GM13977 (cell line): Measurements from ENCODE around the gene SLC8A2.

Experiments used
- DNase-seq: peaks from one replicate; pipeline ENCODE4 v3.0.0; 2012; ENCODE audit warnings: low spot score
- CTCF ChIP-seq: IDR thresholded peaks from 2 replicates; pipeline ENCODE4 v1.5.1; 2012; ENCODE audit warnings: mild to moderate bottlenecking, control low read depth; ENCODE audit not compliant: insufficient read depth; ENCODE audit errors: extremely low read depth, missing control alignments
- in situ Hi-C: fragments of 300-500 bp; cut with MboI; formaldehyde crosslinking; loops from one replicate; pipeline ENCODE4 v1.12.0; 2022; ENCODE audit warnings: low sequenced_read_pairs, low pct_unique_long_range_greater_than_20kb, mixed read lengths, inconsistent platforms; ENCODE audit not compliant: unreplicated experiment

SLC8A2 gene

GRCh38 chr19:47473336-47473735 lies 1.6 kb upstream of the SLC8A2 start:
- in situ Hi-C loops = no loop called here
- DNase-seq = no peak
- no peak for TF ChIP-seq CTCF

- DNase-seq = no peak
- TF ChIP-seq CTCF = no peak
- in situ Hi-C loops = no loop called here
Observed at GRCh38 chr19:47471381-47471732, 336 bp downstream of the SLC8A2 start.

- no peak for DNase-seq
- in situ Hi-C loops = no loop called here
- TF ChIP-seq CTCF = no peak
Observed at GRCh38 chr19:47470447-47471195, 1.1 kb downstream of the SLC8A2 start.

GRCh38 chr19:47469719-47470118 lies 2.0 kb downstream of the SLC8A2 start:
- TF ChIP-seq CTCF = no peak
- in situ Hi-C loops = no loop called here
- DNase-seq = no peak

DNA sequence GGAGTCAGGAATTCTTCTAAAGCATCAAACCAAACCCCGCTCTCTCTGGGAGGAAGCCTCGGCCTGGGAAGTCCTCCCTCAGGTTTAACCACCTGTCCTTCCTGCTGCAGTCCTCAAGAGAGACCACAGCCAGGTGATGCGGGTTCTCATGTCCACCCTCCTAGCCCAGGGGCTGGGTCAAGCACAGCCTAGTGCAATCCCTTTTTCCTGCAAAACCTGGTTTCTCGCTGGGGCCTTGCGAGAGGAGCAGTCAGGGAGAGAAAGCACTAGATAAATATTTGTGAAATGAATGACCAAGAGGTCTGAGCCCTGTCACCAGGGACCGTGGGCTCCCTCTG lies 2.4 kb downstream of the SLC8A2 start:
- in situ Hi-C loops = no loop called here
- TF ChIP-seq CTCF = no peak
- DNase-seq = no peak

DNA sequence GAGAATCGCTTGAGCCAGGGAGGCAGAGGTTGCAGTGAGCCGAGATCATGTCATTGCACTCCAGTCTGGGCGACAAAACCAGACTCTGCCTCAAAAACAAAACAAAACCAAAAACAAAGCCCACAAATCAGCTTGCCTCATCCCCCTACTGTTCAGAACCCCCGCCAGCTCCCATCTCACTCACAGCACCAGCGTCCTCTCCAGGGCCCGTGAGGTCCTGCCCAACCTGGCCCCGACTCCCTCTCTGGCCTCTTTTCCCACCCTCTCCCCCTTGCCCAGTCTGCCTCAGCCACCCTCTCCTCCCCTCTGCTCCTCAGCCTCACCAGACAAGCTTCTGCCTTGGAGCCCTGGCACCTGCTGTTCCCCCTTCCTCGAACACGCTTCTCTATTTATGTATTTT lies 3.8 kb downstream of the SLC8A2 start:
- no peak for TF ChIP-seq CTCF
- no peak for DNase-seq
- in situ Hi-C loops = no loop called here
